NB4 (cell line): ENCODE measurements around the gene ATP6V1C2.
"Not testable (repeated sequence)": the region's sequence is repeated elsewhere in the genome, so short reads cannot be mapped to it uniquely, and the experiment has no call there.

ENCODE experiments used
- DNase-seq: peaks from one replicate; pipeline ENCODE4 v3.0.0; 2010; ENCODE audit warnings: low read depth
- H3K4me3 ChIP-seq: one replicate; pipeline ENCODE4 v1.5.1; 2011; ENCODE audit warnings: mild to moderate bottlenecking, low read depth, low read length, moderate library complexity
- CTCF ChIP-seq: IDR thresholded peaks from one replicate; pipeline ENCODE4 v1.5.1; 2012; ENCODE audit warnings: low read depth, low read length
- MYC ChIP-seq: IDR thresholded peaks from 2 replicates; pipeline ENCODE4 v1.6.1; 2011; ENCODE audit warnings: low read depth, low read length
- POLR2A ChIP-seq: IDR thresholded peaks from 2 replicates; pipeline ENCODE4 v1.6.1; 2011; ENCODE audit warnings: mild to moderate bottlenecking; ENCODE audit not compliant: insufficient read length; ENCODE audit errors: extremely low read depth
- TF ChIP-seq, protein P1 (sequence below): IDR thresholded peaks from 2 replicates; pipeline ENCODE4 v1.6.1; 2011; ENCODE audit warnings: low read depth, low read length

The ATP6V1C2 gene

GRCh38 chr2:10811517-10811916 is 90.1 kb downstream of the ATP6V1C2 start:
- TF ChIP-seq CTCF: no peak
- no peak for TF ChIP-seq POLR2A
- TF ChIP-seq, protein P1, sequence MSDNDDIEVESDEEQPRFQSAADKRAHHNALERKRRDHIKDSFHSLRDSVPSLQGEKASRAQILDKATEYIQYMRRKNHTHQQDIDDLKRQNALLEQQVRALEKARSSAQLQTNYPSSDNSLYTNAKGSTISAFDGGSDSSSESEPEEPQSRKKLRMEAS: no peak
- no peak for TF ChIP-seq MYC
- H3K4me3 ChIP-seq: peak overlapping the region; percentile 94
- DNase-seq: peak; percentile 34

DNA sequence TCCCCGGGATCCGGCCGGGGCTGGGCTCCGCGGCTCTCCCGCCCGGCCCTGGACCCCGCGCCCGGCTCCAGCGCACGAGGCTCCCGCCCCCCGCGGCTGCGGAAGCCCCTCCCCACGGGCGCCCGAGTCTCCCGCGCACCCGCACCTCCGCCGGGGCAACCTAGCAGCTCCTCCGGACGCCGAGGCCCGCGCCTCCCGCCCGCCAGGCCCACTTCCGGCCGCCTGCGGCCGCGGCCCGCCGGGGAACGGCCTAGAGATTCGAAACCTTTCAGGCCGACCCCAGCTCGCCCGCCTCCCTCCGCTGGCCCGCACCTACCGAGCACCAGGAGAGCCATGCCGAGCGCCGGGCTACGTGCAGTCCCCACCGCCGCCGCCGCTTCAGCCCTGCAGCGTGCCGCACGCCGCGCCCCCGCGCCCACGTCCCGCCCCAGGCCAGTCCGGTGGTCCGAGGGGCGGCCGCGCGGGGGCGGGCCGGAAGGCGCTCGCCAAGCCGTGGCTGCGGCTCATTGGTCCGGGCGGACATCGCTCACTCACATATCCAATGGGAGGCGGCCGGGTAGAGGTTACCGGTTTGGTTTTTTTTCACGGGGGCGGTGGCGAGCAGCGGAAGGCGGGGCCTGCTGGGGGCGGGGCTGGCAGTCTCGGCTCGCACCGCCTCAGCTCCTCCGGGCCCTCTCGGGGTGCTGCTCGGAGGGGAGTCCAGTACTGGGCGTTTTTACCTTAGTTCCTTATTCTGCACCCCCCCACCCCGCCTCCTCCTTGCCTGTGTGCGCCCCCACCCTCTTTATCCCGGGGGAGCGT is 91.1 kb downstream of the ATP6V1C2 start, which contains the start of gene PDIA6:
Gene PDIA6 (minus strand): TSS at position 424 of the 801 bp plus-strand sequence. CDS start 89 bp downstream, at position 335.
- DNase-seq: peak; percentile 98
- H3K4me3 ChIP-seq: peak within 1 kb of the TSS; percentile 94
- TF ChIP-seq, protein P1: 0 out of 2 replicates have a peak, but pooled peaks have one; percentile 28
- TF ChIP-seq MYC (no peak), CTCF (no peak), POLR2A (peak; percentile 69)

GRCh38 chr2:10813163-10814138 is 92.0 kb downstream of the ATP6V1C2 start:
- H3K4me3 ChIP-seq: peak overlapping the region; percentile 63
- not testable (repeated sequence) for DNase-seq

GRCh38 chr2:10814142-10814541 is 92.7 kb downstream of the ATP6V1C2 start:
- TF ChIP-seq, protein P1: no peak
- no peak for TF ChIP-seq MYC
- no peak for TF ChIP-seq CTCF
- no peak for TF ChIP-seq POLR2A
- no peak for DNase-seq
- H3K4me3 ChIP-seq: no peak overlapping the region

GRCh38 chr2:10814571-10815331 is 93.3 kb downstream of the ATP6V1C2 start:
- H3K4me3 ChIP-seq: no peak overlapping the region
- TF ChIP-seq POLR2A: no peak
- TF ChIP-seq CTCF: no peak
- no peak for TF ChIP-seq MYC
- TF ChIP-seq, protein P1: no peak
- DNase-seq: peak; percentile 30
